Transverse colon (tissue), 4 donors: ENCODE data around the gene INKA2. TPM values are rescaled to one million over a fixed set of nuclear protein-coding genes. Genes with fewer than 3 reads are reported as not detected.

Source experiments
- DNase-seq: peaks from one replicate; pipeline ENCODE4 v3.0.0-alpha.2; 2019
- H3K27ac ChIP-seq, 4 donors: fragments of 200-600 bp; sonication (generic); 2 replicates each; pipeline ENCODE4 v1.5.1; 2016 to 2018; ENCODE audit warnings: inconsistent platforms in 4 of 4
- H3K27me3 ChIP-seq: fragments of 200-600 bp; sonication (generic); 2 replicates; pipeline ENCODE4 v1.5.1; 2017; ENCODE audit warnings: inconsistent platforms
- H3K36me3 ChIP-seq, 4 donors: fragments of 200-600 bp; sonication (generic); 2 replicates each; pipeline ENCODE4 v1.5.1; 2017 to 2019; ENCODE audit warnings: inconsistent platforms in 4 of 4
- H3K4me1 ChIP-seq, 4 donors: fragments of 200-600 bp; sonication (generic); 2 replicates each; pipeline ENCODE4 v1.5.1; 2017 to 2020; ENCODE audit warnings: inconsistent platforms in 4 of 4
- H3K4me3 ChIP-seq, 4 donors: fragments of 200-600 bp; sonication (generic); 1 replicate in 1 of 4; 2 replicates in 3 of 4; pipeline versions ENCODE4 v1.5.1 to v1.6.1; 2017 to 2019; ENCODE audit warnings: inconsistent platforms in 4 of 4
- H3K9me3 ChIP-seq, 2 donors: fragments of 200-600 bp; sonication (generic); 2 replicates each; pipeline ENCODE4 v1.5.1; 2017 to 2019; ENCODE audit warnings: inconsistent platforms in 2 of 2
- EP300 ChIP-seq: sonication (generic); formaldehyde crosslinking; IDR thresholded peaks from one replicate; pipeline ENCODE4 v1.6.1; 2017; ENCODE audit warnings: antibody characterized with exemption, low read depth
- POLR2A ChIP-seq: fragments of 450-650 bp; IDR thresholded peaks from one replicate; pipeline ENCODE4 v1.6.1; 2016; ENCODE audit warnings: antibody characterized with exemption, mild to moderate bottlenecking, moderate library complexity
- POLR2AphosphoS5 ChIP-seq, 3 donors: sonication (generic); formaldehyde crosslinking; IDR thresholded peaks; one replicate each; pipeline ENCODE4 v1.6.1; 2016; ENCODE audit warnings: antibody characterized with exemption in 3 of 3
- WGBS, 2 donors: methylation state at CpG; one replicate each; pipeline ENCODE4 v1.1.5; 2018; ENCODE audit warnings: low coverage in 1 of 2; 5-methylcytosine and 5-hydroxymethylcytosine counted together
- in situ Hi-C, 4 donors: fragments of 200-750 bp; cut with MboI; loops; one replicate each; pipeline versions ENCODE4 v1.15.0 to v1.15.1; 2017; ENCODE audit warnings: low sequenced_read_pairs in 3 of 4, low pct_ligation_motif_present in 1 of 4, low pct_unique_long_range_greater_than_20kb in 1 of 4
- intact Hi-C: fragments of 100-400 bp; cut with DNase I; formaldehyde crosslinking; loops from one replicate; pipeline ENCODE4 v1.15.1; 2023; ENCODE audit warnings: low total_unique reads
- total RNA-seq, 4 donors: library from RNA; depleted of rRNA; stranded (reverse); fragments of >200 nt; gene quantifications; one replicate each; pipeline ENCODE4 v1.1.0, GENCODE V29; 2016
- TF ChIP-seq, protein P1 (sequence below), 5 experiments: fragments of 200-600 bp in 3 of 5; fragments of 450-650 bp in 2 of 5; sonication (generic) in 3 of 5; IDR thresholded peaks; 1 replicate in 2 of 5; 2 replicates in 3 of 5; pipeline ENCODE4 v1.5.1; 2016 to 2017; ENCODE audit warnings: antibody characterized with exemption in 5 of 5, inconsistent platforms in 3 of 5, mild to moderate bottlenecking in 2 of 5, moderate library complexity in 1 of 5

INKA2 gene
- total RNA-seq, 4 donors from 2014 or later, result 1.8 to 2.7 TPM; not detected in 2

DNA sequence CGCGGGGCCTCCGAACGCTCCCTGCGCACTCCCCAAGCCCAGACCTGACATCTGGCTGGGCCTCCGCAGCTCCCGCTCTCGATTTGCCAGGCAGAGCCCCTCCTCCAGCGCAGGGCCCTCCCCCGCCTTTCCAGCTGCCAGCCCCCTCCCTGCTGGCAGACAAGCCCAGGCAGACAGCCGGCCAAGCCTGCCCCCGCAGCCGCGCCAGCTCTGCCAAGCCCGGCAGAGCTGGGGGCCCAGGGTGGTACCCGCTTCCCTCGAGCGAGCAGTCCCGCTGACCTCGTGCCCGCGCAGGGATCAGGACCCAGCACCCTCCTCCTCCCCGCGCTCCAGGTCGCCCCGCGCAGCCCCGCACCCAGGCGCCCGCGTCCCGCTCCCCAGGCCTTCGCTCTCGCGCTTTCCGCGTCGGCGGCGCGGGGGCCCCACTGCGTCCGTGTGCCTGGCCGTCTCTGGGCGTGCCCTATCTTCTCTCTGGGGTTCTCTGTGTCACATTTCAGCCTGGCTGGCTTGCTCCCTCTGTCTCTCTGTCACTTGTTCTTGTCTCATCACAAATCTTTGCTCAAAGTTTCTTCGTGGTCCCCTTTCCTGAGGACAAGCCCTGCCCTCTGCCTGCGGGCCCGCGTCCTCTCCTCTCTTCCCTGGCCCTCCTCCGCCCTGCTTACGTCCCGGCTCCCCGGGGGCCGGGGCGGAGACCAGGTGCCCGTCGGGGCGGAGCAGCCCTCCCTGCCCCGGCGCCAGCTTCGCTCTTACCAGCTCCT, 580 bp downstream of the INKA2 start:
- H3K27me3 ChIP-seq, result peaks cover 23% of the 10 kb centered on the region
- in situ Hi-C loops, result loop anchor here in 1 of 4 donors (25.0 kb wide), 1 partner anchor 251 kb away; no protein-coding TSS in a partner anchor
- no peaks in the 10 kb centered on the region for H3K9me3 ChIP-seq
- WGBS, 2 donors, result 0 to 2% methylated on average over 5 to 48 of the region's 61 CpGs
- peak; percentile 71 for DNase-seq
- peak overlapping the region; percentile 90 to 95 (median 94) for H3K27ac ChIP-seq
- TF ChIP-seq EP300 (no peak), POLR2AphosphoS5 (IDR thresholded peaks at IDR 0.05) (peak; percentile 46 to 66 (median 65)), POLR2A (no peak)
- TF ChIP-seq, protein P1, sequence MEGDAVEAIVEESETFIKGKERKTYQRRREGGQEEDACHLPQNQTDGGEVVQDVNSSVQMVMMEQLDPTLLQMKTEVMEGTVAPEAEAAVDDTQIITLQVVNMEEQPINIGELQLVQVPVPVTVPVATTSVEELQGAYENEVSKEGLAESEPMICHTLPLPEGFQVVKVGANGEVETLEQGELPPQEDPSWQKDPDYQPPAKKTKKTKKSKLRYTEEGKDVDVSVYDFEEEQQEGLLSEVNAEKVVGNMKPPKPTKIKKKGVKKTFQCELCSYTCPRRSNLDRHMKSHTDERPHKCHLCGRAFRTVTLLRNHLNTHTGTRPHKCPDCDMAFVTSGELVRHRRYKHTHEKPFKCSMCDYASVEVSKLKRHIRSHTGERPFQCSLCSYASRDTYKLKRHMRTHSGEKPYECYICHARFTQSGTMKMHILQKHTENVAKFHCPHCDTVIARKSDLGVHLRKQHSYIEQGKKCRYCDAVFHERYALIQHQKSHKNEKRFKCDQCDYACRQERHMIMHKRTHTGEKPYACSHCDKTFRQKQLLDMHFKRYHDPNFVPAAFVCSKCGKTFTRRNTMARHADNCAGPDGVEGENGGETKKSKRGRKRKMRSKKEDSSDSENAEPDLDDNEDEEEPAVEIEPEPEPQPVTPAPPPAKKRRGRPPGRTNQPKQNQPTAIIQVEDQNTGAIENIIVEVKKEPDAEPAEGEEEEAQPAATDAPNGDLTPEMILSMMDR (IDR thresholded peaks at IDR 0.05), result no peak
- H3K4me3 ChIP-seq, result peak overlapping the region; percentile 47 to 73 (median 58)
- H3K4me1 ChIP-seq, result peaks cover 9 to 41% (median 33%) of the 10 kb centered on the region in 4 donors
- no peaks in the 10 kb centered on the region for H3K36me3 ChIP-seq
- intact Hi-C loops, result no loop called here

DNA sequence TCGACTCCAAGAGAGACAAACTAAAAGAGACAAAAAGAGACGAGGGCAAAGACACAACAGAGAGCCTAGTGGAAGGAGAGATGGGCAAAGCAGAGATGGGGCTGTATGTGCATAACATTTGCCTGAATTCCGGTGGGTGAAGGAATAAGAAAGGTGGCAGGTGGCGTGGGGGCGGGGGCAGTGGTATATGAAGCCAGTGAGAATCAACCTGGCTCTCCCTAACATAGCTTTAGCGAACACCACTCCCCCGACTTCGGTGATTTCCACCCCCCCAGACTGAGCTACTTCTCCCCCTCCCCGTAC, 1.1 kb downstream of the INKA2 start:
- H3K27me3 ChIP-seq, result peaks cover 23% of the 10 kb centered on the region
- H3K27ac ChIP-seq, result peak overlapping the region; percentile 90 to 95 (median 94)
- no peaks in the 10 kb centered on the region for H3K36me3 ChIP-seq
- H3K9me3 ChIP-seq, result no peaks in the 10 kb centered on the region
- H3K4me1 ChIP-seq, result peaks cover 9 to 45% (median 37%) of the 10 kb centered on the region in 4 donors
- H3K4me3 ChIP-seq, result peak overlapping the region; percentile 47 to 73 (median 58)
- DNase-seq, result no peak
- no peak for TF ChIP-seq EP300
- no peak for TF ChIP-seq POLR2A
- no peak for TF ChIP-seq POLR2AphosphoS5 (IDR thresholded peaks at IDR 0.05)
- TF ChIP-seq, protein P1 (IDR thresholded peaks at IDR 0.05), result no peak
- intact Hi-C loops, result no loop called here
- in situ Hi-C loops, result loop anchor here in 1 of 4 donors (25.0 kb wide), 1 partner anchor 251 kb away; no protein-coding TSS in a partner anchor
- 12 to 16% methylated on average over 8 to 9 of the region's 9 CpGs for WGBS, 2 donors

DNA sequence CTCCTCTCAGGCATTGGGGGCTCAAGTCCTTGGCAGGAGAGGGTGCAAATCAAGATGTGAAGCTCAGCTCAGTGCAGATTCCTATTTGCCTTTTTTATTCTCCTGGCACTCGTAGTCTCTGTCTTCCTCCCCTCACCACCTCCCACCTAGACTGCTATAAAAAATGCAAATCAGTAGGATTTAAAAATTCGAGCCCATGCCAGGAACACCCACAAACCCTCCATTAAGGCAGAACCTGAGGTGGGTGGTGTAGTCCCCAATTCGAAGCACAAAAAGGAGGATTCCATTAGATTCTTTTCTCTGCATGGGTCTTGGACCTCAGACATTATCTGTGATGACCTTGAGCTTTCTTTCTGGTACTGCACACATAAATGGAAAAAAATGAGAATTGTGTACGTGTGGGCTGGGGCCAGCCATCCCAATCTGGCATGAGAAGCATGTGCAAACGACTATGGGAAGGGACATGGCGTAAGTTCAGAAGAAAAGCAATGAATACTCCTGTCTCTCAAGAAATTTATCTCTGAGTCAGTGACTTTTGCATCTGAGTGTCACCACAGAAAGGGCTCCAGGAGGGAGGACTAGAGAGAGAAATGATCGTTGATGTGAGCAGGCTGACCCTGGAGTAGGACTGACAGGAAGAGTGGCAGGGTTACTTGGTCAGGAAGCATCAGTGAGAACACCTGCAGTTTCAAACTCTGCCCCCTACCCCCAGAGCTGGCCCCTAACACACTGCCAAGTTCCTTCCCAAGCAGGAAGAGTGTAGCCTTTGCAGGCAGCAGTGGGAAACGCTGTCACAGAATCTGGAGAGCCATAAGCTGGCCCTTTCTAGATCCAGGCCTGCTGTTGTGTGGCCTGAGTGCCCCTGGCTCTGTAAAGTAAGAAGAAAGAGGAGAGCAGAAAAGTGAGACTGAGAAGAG, 1.7 kb downstream of the INKA2 start:
- H3K4me1 ChIP-seq, result peaks cover 9 to 48% (median 37%) of the 10 kb centered on the region in 4 donors
- peak overlapping the region in 3 of 4 donors; percentile 49 to 73 (median 67) for H3K4me3 ChIP-seq
- in situ Hi-C loops, result loop anchor here in 1 of 4 donors (25.0 kb wide), 1 partner anchor 250 kb away; no protein-coding TSS in a partner anchor
- H3K27me3 ChIP-seq, result peaks cover 23% of the 10 kb centered on the region
- WGBS, 2 donors, result 54 to 74% methylated on average over 4 to 8 of the region's 8 CpGs
- intact Hi-C loops, result no loop called here
- TF ChIP-seq EP300 (no peak), POLR2A (no peak), POLR2AphosphoS5 (IDR thresholded peaks at IDR 0.05) (no peak)
- TF ChIP-seq, protein P1 (IDR thresholded peaks at IDR 0.05), result no peak
- no peak for DNase-seq
- peak overlapping the region; percentile 90 to 95 (median 94) for H3K27ac ChIP-seq
- H3K9me3 ChIP-seq, result no peaks in the 10 kb centered on the region
- H3K36me3 ChIP-seq, result no peaks in the 10 kb centered on the region
